PC-3 (cell line): ENCODE results near the gene MASTL.

Experiments used
- CTCF ChIP-seq: fragments of 300-600 bp; sonication (generic); conservative IDR thresholded peaks from 2 replicates; pipeline ENCODE4 v1.5.1; 2017; ENCODE audit warnings: antibody characterized with exemption, low read depth, mild to moderate bottlenecking, low read length
- EZH2 ChIP-seq: fragments of 300-600 bp; sonication (generic); IDR thresholded peaks from one replicate; pipeline ENCODE4 v1.6.1; 2017; ENCODE audit warnings: antibody characterized with exemption, mild to moderate bottlenecking, low read length; ENCODE audit not compliant: unreplicated experiment

DNA sequence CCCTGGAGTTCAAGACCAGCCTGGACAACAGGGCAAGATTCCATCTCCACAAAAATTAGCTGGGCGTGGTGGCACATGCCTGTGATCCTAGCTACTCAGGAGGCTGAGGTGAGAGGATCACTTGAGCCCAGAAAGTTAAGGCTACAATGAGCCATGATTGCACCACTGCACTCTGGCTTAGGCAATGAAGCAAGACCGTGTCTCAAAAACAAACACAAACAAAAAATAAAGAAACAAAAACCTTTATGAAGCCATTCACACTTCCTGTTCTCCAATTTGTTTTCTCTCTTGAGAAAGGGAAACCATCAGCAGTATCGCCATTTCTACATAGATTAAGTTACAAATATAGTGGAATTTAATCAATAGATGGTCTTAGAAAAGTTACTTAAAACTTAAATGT is 20.8 kb upstream of the MASTL start:
- no peak for TF ChIP-seq CTCF
- no peak for TF ChIP-seq EZH2
